MV-4-11 (cell line): ENCODE results near the gene SPRYD3.
A peak's percentile ranks its signal among the peaks of the same experiment; 100 is the strongest.
"Not testable (repeated sequence)": the region's sequence is repeated elsewhere in the genome, so short reads cannot be mapped to it uniquely, and the experiment has no call there.

Experiments used
- DNase-seq: peaks from one replicate; lab custom pipeline; 2025; lab: John Stamatoyannopoulos, UW

The SPRYD3 gene

GRCh38 chr12:53049571-53050318 lies 29.4 kb downstream of the SPRYD3 start, which contains the start of gene TNS2:
TSS of gene TNS2 (plus strand) at chr12:53050065. CDS start at chr12:53050186, 121 bp downstream.
- DNase-seq: no peak

GRCh38 chr12:53048780-53049401 lies 30.3 kb downstream of the SPRYD3 start:
- DNase-seq: no peak

DNA sequence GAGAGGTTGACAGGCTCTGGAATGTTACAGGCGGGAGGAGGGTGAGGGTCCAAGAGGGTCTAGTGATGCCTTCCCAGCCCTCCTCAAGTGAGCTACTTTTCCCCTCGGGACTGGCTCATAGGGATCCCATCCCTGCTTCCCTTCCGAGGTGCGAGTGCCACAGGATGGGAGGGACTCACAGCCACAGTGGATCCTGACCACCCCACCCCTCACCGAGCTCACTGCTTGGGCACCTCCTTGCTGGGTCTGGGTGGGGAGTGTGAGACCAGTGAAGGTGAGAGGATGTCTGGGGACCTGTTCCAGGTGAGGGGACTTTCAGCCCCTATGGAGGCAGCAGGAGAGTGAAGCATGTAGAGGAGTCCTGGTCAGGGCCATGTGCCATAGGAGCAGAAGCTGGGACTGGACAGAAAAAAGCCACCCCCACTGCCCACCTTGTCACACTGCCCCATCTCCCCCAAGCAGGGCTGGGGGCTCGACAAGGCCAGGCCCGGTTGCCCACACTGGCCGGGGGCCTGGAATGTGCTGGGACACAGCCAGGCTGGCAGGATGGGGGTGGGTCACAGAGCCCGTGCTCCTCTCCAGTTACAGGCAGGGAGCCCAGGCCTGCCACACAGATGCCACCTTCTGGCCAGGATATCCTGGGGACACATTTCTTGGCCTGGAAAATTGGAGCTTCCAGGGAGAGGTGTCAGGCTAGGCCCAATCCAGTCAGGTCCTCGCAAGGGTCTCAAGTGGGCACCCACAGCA lies 31.0 kb downstream of the SPRYD3 start:
- no peak for DNase-seq

DNA sequence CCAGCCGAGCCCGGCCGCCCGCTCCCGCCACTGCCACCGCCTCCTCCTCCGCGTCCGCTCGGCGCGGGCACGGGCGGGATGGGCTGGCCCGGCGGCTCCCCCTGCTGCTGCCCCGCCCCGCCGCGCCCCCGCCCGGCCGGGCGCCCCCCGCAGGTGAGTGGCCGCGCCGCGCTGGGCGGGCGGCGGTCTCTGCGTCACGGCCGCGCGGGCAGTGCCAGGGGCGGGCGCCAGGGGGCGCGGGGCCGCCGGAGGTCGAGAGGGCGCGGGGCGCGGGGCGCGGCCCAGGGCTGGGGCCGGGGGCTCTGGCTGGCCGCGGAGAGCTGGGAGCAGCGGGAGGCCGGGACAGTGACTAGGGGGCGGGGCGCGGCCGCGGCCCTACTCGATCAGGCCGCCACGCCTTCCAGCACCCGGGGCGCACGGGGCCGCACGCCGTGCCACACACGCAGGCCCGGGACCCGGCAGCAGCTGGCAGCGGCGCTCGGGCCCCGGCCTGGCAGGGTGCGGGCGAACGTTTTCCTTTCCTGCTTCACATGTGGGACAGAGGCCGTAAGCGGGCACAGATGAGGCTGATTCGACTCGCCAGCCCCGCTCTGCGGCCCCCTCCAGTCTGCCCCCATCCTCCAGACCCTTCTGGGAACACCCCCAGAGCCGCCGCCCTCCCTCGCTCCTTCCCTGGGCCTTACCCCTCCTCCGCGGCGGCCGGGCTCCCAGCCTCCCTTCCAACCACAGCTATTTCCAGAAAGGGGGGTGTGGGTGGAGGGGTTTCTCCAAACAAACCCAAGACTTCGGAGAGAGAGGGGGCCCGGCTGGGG lies 31.8 kb downstream of the SPRYD3 start:
- peak; percentile 16 for DNase-seq

- peak; percentile 40 for DNase-seq
Observed at GRCh38 chr12:53046655-53047220, 32.5 kb downstream of the SPRYD3 start.

- no peak for DNase-seq
Observed at GRCh38 chr12:53045696-53046045, 33.5 kb downstream of the SPRYD3 start.

DNA sequence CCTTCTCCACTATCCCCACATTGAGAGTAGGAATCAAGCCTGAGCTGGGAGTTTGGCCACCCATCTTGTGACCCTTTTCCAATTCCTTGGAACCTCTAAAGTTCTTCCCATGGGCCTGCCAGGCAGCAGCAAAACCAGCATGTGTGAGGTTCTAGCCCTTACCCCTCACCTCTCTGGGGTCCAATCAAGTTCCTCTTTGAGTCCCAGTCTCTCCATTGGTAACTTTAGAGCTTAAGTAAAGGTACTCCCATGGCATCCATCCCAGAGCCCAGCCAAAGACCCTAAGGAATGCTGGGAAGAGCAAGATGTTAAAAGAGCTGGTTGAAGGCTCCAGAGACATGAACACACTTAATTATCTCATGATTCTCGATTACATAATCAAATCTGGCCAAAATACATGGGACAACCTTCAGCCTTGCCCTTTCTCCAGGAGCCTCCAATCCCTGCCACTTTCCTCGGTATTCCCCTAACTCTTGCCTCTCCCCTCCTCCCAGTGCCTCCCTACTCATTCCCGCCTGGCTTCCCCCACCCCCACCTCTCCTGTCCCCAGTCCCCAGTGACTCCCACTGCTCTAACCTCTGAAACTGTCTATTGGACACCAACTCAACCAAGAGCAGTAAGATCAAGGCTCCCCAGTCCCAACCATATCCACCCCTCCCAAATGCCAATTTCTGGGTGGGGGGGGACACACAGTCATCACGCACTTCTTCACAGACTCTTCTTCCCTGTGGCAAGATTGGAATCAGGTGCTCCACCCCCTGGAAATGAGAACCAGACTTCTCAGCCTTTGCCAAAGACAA lies 34.1 kb downstream of the SPRYD3 start:
- DNase-seq: no peak

DNA sequence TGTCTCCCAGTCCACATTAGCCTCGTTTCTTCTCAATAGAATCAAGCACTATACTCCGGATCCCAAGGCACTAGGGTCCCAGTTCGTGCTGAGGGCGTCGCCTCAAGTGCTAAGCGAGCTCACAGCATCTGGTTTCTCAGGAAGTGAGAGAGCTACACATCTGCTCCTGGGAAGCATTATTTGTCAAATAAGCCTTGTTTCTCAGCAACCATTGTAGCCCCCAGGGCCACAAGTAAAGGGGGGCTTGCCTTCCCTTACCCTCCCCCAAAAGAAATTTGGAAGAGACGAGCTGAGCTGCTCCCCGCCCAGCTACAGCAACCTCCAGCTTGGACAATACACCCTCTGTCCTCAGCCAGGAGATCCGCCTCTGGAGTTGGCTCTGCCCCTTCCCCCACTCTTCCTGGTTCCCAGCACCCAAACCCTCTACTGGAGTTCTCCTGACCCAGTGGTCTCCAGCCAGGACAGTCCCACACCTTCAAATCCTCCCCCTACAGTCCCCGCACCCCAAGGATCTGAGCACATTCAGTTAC lies 35.1 kb downstream of the SPRYD3 start:
- DNase-seq: peak; percentile 9

DNA sequence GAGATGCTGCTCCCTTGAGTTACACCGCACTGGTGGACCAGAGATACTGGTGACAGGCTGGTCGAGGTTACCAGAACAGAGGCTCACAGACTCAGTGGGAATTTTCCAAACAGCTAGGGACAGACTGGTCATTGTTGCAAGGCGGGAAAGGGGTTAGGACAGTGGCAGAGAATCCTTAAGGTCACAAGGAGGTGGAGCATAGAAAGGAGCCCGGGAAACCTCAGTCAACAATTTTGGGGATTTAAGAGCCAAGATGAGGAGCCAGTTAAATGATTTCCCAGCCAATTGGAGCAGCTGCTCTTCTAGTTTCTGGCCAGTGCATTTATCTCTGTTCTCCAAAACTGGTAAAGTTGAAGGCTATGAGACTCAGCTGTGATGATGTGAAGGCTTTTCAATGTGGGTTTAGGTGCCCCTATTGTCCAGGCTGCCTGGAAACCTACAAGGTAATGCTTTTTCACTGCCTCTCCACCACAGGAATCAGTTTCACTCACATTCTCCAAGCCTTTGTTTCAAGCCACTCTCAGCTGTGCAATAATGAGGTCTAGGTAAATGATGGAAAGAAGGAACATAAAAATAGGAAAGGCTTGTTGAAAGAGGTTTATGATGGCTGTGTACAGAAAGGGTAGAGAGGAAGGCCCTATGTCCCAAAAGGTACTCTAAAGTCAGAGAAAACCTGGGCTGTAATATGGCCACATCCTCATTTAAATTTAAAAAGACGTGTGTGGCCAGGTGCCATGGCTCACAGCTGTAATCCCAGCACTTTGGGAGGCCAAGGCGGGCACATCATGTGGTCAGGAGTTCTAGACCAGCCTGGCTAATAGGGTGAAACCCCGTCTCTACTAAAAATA lies 36.4 kb downstream of the SPRYD3 start:
- DNase-seq: no peak

GRCh38 chr12:53039851-53040250 lies 39.3 kb downstream of the SPRYD3 start:
- DNase-seq: no peak

- no peak for DNase-seq
Observed at GRCh38 chr12:53036802-53037201, 42.4 kb downstream of the SPRYD3 start.

- DNase-seq: no peak
Observed at GRCh38 chr12:53034459-53034858, 44.7 kb downstream of the SPRYD3 start.

GRCh38 chr12:53033832-53034231 lies 45.4 kb downstream of the SPRYD3 start:
- DNase-seq: not testable (repeated sequence)

DNA sequence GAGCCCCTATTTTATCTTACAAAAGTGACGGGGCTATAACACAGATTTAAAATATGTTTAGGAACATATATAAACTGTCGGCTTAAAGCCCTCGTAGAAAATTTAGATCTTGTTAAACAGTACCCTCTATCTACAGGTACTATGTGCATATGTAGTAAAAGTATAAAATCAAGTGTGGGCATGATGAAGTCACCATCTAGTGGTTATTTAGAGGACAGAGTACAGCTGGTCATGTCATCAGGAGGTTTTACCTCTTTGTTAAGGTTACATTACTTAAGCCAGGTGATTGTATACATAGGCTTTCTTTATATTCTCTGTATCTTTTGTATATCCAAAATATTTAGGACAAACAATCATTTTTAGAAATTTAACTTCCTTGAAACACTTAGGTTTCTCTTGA lies 47.6 kb downstream of the SPRYD3 start:
- no peak for DNase-seq

DNA sequence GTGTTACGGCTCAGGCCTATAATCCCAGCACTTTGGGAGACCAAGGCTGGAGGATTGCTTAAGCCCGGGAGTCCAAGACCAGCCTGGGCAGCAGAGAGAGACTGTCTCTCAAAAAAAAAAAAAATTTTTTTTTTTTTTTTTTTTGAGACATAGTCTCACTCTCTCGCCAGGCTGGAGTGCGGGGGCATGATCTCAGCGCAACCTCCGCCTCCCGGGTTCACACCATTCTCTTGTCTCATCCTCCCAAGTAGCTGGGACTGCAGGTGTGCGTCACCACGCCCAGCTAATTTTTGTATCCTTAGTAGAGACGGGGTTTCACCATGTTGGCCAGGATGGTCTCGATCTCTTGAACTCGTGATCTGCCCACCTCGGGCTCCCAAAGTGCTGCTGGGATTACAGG lies 52.2 kb downstream of the SPRYD3 start:
- DNase-seq: not testable (repeated sequence)

DNA sequence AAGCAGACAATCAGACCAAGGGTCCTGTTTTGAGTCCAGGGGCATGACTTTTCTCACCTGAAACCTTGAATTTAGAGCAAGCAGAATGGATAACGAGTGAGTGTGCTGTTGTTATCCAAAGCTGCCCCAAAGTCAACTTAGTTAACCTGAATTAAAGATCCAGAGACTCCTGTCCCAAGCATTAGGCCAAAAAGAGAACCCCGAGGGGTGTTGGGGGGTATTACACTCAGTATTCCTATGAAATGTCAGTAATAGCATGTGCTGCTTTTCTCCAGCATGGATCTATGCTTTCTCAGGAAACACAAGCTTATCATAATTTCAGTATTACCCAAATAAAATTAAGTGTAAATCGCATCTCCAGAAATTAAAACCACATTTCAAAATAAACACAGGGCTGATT lies 53.9 kb downstream of the SPRYD3 start:
- DNase-seq: no peak

DNA sequence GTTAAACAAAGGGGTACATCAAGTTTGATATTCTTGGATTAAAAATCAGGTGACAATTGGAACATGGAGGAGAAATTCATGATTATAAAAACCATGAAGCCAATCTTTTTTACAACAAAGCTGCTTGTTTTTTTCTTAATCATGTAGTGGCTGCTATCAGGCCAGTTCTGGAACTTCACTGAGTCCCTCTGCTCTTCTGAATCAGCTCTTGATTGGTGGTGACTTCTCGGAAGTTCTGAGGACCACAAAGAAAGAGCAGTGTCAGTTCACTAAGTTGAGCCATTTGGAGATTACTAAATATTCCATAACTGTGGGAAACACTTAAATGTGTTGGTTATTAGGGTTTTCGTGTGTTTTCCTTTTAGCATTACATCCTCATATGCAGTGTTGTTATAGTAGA lies 64.5 kb downstream of the SPRYD3 start:
- DNase-seq: no peak
